Duodenal mucosa (tissue), 2 donors: ENCODE results near the gene XIRP2.
"Not testable (repeated sequence)": the region's sequence is repeated elsewhere in the genome, so short reads cannot be mapped to it uniquely, and the experiment has no call there.

ENCODE experiments used
- H3K27ac ChIP-seq: one replicate; pipeline ENCODE4 v1.7.0; 2013; ENCODE audit warnings: low read depth, low read length
- H3K27me3 ChIP-seq, 2 donors: one replicate each; pipeline ENCODE4 v1.7.0; 2013; ENCODE audit warnings: low read length in 2 of 2, control low read depth in 1 of 2; ENCODE audit not compliant: insufficient read depth in 2 of 2, control insufficient read depth in 1 of 2
- H3K36me3 ChIP-seq, 2 donors: one replicate each; pipeline ENCODE4 v1.7.0; 2013; ENCODE audit warnings: low read length in 2 of 2, control low read depth in 1 of 2; ENCODE audit not compliant: insufficient read depth in 2 of 2, control insufficient read depth in 1 of 2
- H3K4me1 ChIP-seq, 2 donors: one replicate each; pipeline ENCODE4 v1.7.0; 2013; ENCODE audit warnings: low read length in 2 of 2, control low read depth in 1 of 2; ENCODE audit not compliant: insufficient read depth in 2 of 2, control insufficient read depth in 1 of 2
- H3K4me3 ChIP-seq, 2 donors: one replicate each; pipeline ENCODE4 v1.7.0; 2013; ENCODE audit warnings: low read length in 2 of 2, low read depth in 1 of 2
- H3K9ac ChIP-seq, 2 donors: one replicate each; pipeline ENCODE4 v1.7.0; 2013; ENCODE audit warnings: low read length in 2 of 2, low read depth in 1 of 2
- H3K9me3 ChIP-seq, 2 donors: one replicate each; pipeline ENCODE4 v1.7.0; 2013; ENCODE audit warnings: low read length in 2 of 2, control low read depth in 1 of 2; ENCODE audit not compliant: control insufficient read depth in 1 of 2

XIRP2 gene

GRCh38 chr2:167018590-167018989 is 130.3 kb downstream of the XIRP2 start:
- Histone ChIP-seq H3K27me3 (no peaks in the 10 kb centered on the region), H3K27ac (no peak overlapping the region), H3K4me1 (no peaks in the 10 kb centered on the region), H3K9ac (no peak overlapping the region), H3K4me3 (no peak overlapping the region), H3K9me3 (peaks cover 0 to 3% of the 10 kb centered on the region in 2 donors), H3K36me3 (no peaks in the 10 kb centered on the region)

GRCh38 chr2:167028503-167028902 is 140.2 kb downstream of the XIRP2 start:
- H3K4me3 ChIP-seq = no peak overlapping the region
- no peaks in the 10 kb centered on the region for H3K27me3 ChIP-seq
- peaks cover 0 to 9% of the 10 kb centered on the region in 2 donors for H3K9me3 ChIP-seq
- H3K27ac ChIP-seq = no peak overlapping the region
- no peak overlapping the region for H3K9ac ChIP-seq
- H3K4me1 ChIP-seq = no peaks in the 10 kb centered on the region
- H3K36me3 ChIP-seq = no peaks in the 10 kb centered on the region

- H3K4me1 ChIP-seq, H3K36me3 ChIP-seq: not testable (repeated sequence)
- H3K9me3 ChIP-seq = peaks cover 8 to 15% of the 10 kb centered on the region in 2 donors
Observed at GRCh38 chr2:167034976-167035375, 146.7 kb downstream of the XIRP2 start.

GRCh38 chr2:167048829-167049228 is 160.5 kb downstream of the XIRP2 start:
- Histone ChIP-seq H3K9me3 (no peaks in the 10 kb centered on the region), H3K27me3 (no peaks in the 10 kb centered on the region), H3K4me1 (no peaks in the 10 kb centered on the region), H3K9ac (no peak overlapping the region), H3K36me3 (no peaks in the 10 kb centered on the region), H3K27ac (no peak overlapping the region), H3K4me3 (no peak overlapping the region)

More at GRCh38 chr2:167034976-167035375, 146.7 kb downstream of the XIRP2 start:
- H3K4me3 ChIP-seq, H3K27me3 ChIP-seq, H3K9ac ChIP-seq, H3K27ac ChIP-seq: not testable (repeated sequence)

- Histone ChIP-seq H3K36me3 (no peaks in the 10 kb centered on the region), H3K27ac (no peak overlapping the region), H3K9ac (no peak overlapping the region), H3K9me3 (no peaks in the 10 kb centered on the region), H3K27me3 (no peaks in the 10 kb centered on the region), H3K4me3 (no peak overlapping the region), H3K4me1 (no peaks in the 10 kb centered on the region)
Observed at GRCh38 chr2:167049659-167050058, 161.4 kb downstream of the XIRP2 start.

GRCh38 chr2:167052825-167053224 is 164.5 kb downstream of the XIRP2 start:
- H3K27me3 ChIP-seq = no peaks in the 10 kb centered on the region
- H3K9me3 ChIP-seq = no peaks in the 10 kb centered on the region
- H3K27ac ChIP-seq = no peak overlapping the region
- H3K9ac ChIP-seq = no peak overlapping the region
- H3K36me3 ChIP-seq = no peaks in the 10 kb centered on the region
- no peak overlapping the region for H3K4me3 ChIP-seq
- no peaks in the 10 kb centered on the region for H3K4me1 ChIP-seq

- H3K27me3 ChIP-seq = no peaks in the 10 kb centered on the region
- no peak overlapping the region for H3K4me3 ChIP-seq
- no peak overlapping the region for H3K9ac ChIP-seq
- no peaks in the 10 kb centered on the region for H3K4me1 ChIP-seq
- no peaks in the 10 kb centered on the region for H3K36me3 ChIP-seq
- H3K27ac ChIP-seq = no peak overlapping the region
- H3K9me3 ChIP-seq = no peaks in the 10 kb centered on the region
Observed at GRCh38 chr2:167054881-167055280, 166.6 kb downstream of the XIRP2 start.

- no peaks in the 10 kb centered on the region for H3K4me1 ChIP-seq
- no peak overlapping the region for H3K9ac ChIP-seq
- H3K9me3 ChIP-seq = no peaks in the 10 kb centered on the region
- no peak overlapping the region for H3K27ac ChIP-seq
- H3K27me3 ChIP-seq = no peaks in the 10 kb centered on the region
- no peaks in the 10 kb centered on the region for H3K36me3 ChIP-seq
- no peak overlapping the region for H3K4me3 ChIP-seq
Observed at GRCh38 chr2:167057446-167057845, 169.2 kb downstream of the XIRP2 start.

- H3K9me3 ChIP-seq = no peaks in the 10 kb centered on the region
- H3K9ac ChIP-seq = no peak overlapping the region
- no peak overlapping the region for H3K4me3 ChIP-seq
- no peaks in the 10 kb centered on the region for H3K4me1 ChIP-seq
- no peak overlapping the region for H3K27ac ChIP-seq
- no peaks in the 10 kb centered on the region for H3K27me3 ChIP-seq
- no peaks in the 10 kb centered on the region for H3K36me3 ChIP-seq
Observed at GRCh38 chr2:167059173-167059572, 170.9 kb downstream of the XIRP2 start.

- H3K27me3 ChIP-seq = no peaks in the 10 kb centered on the region
- no peaks in the 10 kb centered on the region for H3K9me3 ChIP-seq
- H3K4me3 ChIP-seq = no peak overlapping the region
- H3K27ac ChIP-seq = no peak overlapping the region
- no peak overlapping the region for H3K9ac ChIP-seq
- H3K4me1 ChIP-seq = no peaks in the 10 kb centered on the region
- H3K36me3 ChIP-seq = no peaks in the 10 kb centered on the region
Observed at GRCh38 chr2:167069855-167070254, 181.6 kb downstream of the XIRP2 start.

GRCh38 chr2:167075708-167076107 is 187.4 kb downstream of the XIRP2 start:
- H3K36me3 ChIP-seq, H3K4me3 ChIP-seq, H3K27ac ChIP-seq, H3K9ac ChIP-seq, H3K4me1 ChIP-seq, H3K9me3 ChIP-seq, H3K27me3 ChIP-seq: not testable (repeated sequence)
